ENCODE results near the gene XPO1. TPM values are rescaled to one million over a fixed set of nuclear protein-coding genes. Genes with fewer than 3 reads are reported as not detected.

XPO1 gene
- total RNA-seq, 4 donors from 2014 or later: 49.9 to 70.3 (median 62.2) TPM

DNA sequence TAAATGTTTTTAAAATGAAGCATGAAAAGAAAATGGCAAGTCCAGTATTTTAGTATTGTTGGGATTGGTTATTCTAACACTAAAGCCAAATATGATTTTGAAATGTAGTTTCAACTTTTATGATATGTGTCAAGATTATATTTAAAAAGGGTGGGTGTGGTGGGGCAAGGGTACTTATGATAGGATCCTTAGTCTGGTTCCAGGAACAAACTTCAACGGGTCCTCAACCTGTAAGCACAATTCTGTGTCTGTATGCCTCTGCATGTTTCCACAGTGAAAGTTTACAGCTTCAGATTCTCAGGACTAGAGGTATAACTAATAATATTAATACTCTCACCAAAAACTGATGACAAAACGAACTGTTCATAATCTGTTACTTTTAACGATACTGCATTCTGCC, 73.1 kb downstream of the XPO1 start:
- intact Hi-C loops (cut with DNase I; ENCODE audit: low total_unique reads): no loop called here
- no peak for DNase-seq (ENCODE audit: low spot score in 2 of 2)
- TF ChIP-seq POLR2A (IDR thresholded peaks at IDR 0.05): no peak
- TF ChIP-seq, protein P1, sequence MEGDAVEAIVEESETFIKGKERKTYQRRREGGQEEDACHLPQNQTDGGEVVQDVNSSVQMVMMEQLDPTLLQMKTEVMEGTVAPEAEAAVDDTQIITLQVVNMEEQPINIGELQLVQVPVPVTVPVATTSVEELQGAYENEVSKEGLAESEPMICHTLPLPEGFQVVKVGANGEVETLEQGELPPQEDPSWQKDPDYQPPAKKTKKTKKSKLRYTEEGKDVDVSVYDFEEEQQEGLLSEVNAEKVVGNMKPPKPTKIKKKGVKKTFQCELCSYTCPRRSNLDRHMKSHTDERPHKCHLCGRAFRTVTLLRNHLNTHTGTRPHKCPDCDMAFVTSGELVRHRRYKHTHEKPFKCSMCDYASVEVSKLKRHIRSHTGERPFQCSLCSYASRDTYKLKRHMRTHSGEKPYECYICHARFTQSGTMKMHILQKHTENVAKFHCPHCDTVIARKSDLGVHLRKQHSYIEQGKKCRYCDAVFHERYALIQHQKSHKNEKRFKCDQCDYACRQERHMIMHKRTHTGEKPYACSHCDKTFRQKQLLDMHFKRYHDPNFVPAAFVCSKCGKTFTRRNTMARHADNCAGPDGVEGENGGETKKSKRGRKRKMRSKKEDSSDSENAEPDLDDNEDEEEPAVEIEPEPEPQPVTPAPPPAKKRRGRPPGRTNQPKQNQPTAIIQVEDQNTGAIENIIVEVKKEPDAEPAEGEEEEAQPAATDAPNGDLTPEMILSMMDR (IDR thresholded peaks at IDR 0.05): no peak
- WGBS, 2 donors: 61 to 72% methylated on average over 3 of the region's 3 CpGs
- H3K4me3 ChIP-seq (ENCODE audit: low read depth, poor library complexity, severe bottlenecking): no peak overlapping the region

- no peak for DNase-seq (ENCODE audit: low spot score in 2 of 2)
- intact Hi-C loops (cut with DNase I; ENCODE audit: low total_unique reads): no loop called here
- TF ChIP-seq, protein P1 (IDR thresholded peaks at IDR 0.05): no peak
- H3K4me3 ChIP-seq (ENCODE audit: low read depth, poor library complexity, severe bottlenecking): no peak overlapping the region
- 78 to 81% methylated on average over 7 of the region's 7 CpGs for WGBS, 2 donors
Observed at GRCh38 chr2:61463769-61464475, 74.2 kb downstream of the XPO1 start.

DNA sequence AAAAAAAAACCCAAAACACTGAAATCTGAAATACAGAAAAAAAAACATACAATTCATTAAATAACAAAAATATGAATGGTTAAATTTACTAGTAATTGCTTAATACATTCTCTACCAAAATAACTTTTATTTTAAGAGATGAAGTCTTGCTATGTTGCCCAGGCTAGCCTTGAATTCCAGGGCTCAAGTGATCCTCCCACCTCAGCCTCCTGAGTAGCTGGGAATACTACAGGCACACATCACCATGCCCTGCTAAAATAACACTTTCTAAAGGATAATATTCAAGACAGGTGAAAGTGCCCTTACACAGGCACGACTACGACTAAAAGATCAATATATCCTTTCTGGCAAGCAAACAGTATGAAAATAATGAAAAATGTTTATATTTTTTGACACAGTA, 76.8 kb downstream of the XPO1 start:
- no peak for DNase-seq (ENCODE audit: low spot score in 2 of 2)
- TF ChIP-seq, protein P1 (IDR thresholded peaks at IDR 0.05): no peak
- no peak for TF ChIP-seq POLR2A (IDR thresholded peaks at IDR 0.05)
- 91 to 98% methylated on average over 2 of the region's 2 CpGs for WGBS, 2 donors

GRCh38 chr2:61460163-61460562, 78.0 kb downstream of the XPO1 start:
- no peak overlapping the region for H3K4me3 ChIP-seq (ENCODE audit: low read depth, poor library complexity, severe bottlenecking)
- no peak for TF ChIP-seq POLR2A (IDR thresholded peaks at IDR 0.05)
- TF ChIP-seq, protein P1 (IDR thresholded peaks at IDR 0.05): no peak
- no peak for DNase-seq (ENCODE audit: low spot score in 2 of 2)
- 37 to 49% methylated on average over 4 of the region's 4 CpGs for WGBS, 2 donors
- intact Hi-C loops (cut with DNase I; ENCODE audit: low total_unique reads): no loop called here

More for the DNA sequence above, 76.8 kb downstream of the XPO1 start:
- H3K4me3 ChIP-seq (ENCODE audit: low read depth, poor library complexity, severe bottlenecking): no peak overlapping the region
- intact Hi-C loops (cut with DNase I; ENCODE audit: low total_unique reads): no loop called here

DNA sequence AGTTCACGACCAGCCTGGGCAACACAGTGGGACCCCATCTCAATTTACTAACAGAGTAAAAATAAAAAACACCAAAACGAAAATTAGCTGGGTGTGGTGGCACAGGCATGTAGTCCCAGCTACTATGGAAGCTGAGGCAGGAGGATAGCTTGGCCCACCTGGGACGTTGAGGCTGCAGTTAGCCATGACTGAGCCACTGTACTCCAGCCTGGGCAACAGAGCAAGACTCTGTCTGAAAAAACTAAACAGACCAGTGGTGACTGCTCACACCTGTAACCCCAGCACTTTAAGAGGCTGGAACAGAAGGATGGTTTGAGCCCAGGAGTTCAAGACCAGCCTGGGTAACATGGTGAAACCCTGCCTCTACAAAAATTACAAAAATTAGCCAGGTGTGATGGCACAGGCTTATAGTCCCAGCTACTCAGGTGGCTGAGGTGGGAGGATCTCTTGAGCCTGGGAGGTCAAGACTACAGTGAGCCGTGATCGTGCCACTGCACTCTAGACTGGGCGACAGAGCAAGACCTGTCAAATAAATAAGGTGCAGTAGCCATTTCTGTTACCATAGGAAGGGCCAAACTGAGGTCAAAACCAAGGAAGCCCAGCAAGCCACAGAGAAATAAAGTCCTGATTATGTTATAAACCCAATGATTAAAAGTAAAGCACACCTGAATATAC, 81.3 kb downstream of the XPO1 start:
- peak in 1 of 2 donors; percentile 49 for DNase-seq (ENCODE audit: low spot score in 2 of 2)
- intact Hi-C loops (cut with DNase I; ENCODE audit: low total_unique reads): no loop called here
- no peak overlapping the region for H3K4me3 ChIP-seq (ENCODE audit: low read depth, poor library complexity, severe bottlenecking)
- 91 to 96% methylated on average over 6 of the region's 6 CpGs for WGBS, 2 donors
- TF ChIP-seq, protein P1 (IDR thresholded peaks at IDR 0.05): no peak
- no peak for TF ChIP-seq POLR2A (IDR thresholded peaks at IDR 0.05)
